Muscle of arm (tissue), 12 donors: ENCODE measurements around the gene TYW1B. TPM values are rescaled to one million over a fixed set of nuclear protein-coding genes. Genes with fewer than 3 reads are reported as not detected.
"Not testable (repeated sequence)": the region's sequence is repeated elsewhere in the genome, so short reads cannot be mapped to it uniquely, and the experiment has no call there.

Source experiments
- DNase-seq: peaks from one replicate; pipeline ENCODE4 v3.0.0-alpha.2; 2013
- polyA plus RNA-seq, 12 donors: library from polyadenylated mRNA; unstranded; fragments of 120-200 nt; gene quantifications; one replicate each; pipeline ENCODE4 v1.2.1, GENCODE V29; 2013; ENCODE audit not compliant: insufficient read length in 12 of 12

Gene TYW1B
- polyA plus RNA-seq, 12 donors: 2.5 to 9.6 (median 5.6) TPM; not detected in 1

DNA sequence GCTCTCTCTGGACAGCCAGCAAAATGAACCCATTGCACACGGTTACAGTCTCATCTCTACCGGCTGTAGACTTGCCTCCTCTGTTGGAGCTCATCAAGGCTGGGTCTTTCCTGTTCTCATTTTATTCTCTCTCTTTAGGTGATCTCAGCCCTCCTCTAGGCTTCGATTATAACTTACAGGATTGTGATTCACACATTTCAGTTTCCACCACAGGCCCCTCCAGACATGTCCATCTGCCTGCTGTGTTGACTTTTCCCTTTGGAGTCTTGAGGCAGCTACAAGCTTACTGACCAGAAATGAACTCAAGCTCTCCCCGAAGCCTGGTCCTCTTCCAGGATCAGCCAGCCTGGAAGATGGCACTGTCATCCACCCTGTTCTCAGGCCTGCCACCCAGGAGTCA, 268.5 kb downstream of the TYW1B start:
- DNase-seq: not testable (repeated sequence)

DNA sequence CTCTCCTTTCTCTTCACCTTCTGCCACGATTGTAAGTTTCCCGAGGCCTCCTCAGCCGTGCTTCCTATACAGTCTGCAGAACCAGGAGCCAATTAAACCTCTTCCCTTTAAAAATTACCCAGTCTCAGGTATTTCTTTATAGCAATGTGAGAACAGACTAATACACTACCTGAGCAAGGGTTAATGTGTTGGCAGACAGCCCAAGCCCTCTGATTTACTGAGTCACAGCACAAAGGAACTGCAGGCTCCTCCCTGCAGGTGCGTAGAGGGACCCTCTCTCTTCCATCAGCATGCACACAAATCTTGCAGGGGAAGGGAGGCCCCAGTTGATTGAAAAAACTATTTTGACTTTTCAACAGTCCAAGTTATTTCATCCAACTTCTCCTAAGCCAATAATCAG, 271.3 kb downstream of the TYW1B start:
- not testable (repeated sequence) for DNase-seq

DNA sequence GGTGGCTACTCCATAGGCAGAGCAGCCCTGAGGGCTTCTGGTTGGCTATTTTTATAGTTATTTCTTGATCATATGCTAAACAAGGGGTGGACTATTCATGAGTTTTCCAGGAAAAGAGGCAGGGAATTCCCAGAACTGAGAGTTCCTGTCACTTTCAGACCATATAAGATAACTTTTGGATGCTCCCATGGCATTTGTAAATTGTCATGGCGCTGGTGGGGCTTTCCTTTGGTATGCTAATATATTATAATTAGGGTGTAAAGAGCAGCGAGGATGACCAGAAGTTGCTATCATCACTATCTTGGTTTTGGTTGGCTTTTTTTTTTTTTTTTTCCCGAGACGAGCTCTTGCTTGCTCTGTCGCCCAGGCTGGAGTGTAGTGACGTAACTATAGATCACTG, 272.8 kb downstream of the TYW1B start:
- DNase-seq: not testable (repeated sequence)

DNA sequence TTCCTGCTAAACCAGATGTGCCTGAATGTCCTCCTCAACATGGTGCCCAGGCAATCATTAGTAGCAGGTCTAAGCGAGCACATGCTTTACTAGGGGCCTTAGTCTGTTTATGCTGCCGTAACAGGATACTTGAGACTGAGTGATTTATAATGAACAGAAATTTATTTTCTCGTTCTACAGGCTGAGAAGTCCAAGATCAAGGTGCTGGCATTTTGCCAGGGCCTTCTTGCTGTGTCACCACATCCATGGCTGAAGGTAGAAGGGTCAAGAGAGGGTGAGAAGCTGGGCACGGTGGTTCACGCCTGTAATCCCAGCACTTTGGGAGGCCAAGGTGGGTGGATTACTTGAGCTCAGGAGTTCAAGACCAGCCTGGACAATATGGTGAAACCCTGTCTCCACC, 273.6 kb downstream of the TYW1B start:
- not testable (repeated sequence) for DNase-seq

DNA sequence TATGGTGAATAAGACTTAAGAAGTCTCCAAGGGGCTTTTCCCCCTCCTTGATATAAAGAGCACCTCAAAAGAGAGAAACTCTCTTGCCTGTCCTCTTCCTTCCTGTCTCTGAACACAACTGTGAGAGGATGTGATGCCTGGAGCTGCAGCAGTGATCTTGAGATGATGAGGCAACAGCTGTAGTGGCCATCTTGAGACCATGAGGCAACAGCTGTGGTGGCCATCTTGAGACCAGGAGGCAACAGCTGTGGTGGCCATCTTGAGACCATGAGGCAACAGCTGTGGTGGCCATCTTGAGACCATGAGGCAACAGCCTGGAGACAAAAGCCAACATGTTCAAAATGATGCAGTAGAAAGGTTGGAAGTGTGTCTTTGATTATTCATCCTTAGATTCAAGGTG, 277.5 kb downstream of the TYW1B start:
- DNase-seq: not testable (repeated sequence)

DNA sequence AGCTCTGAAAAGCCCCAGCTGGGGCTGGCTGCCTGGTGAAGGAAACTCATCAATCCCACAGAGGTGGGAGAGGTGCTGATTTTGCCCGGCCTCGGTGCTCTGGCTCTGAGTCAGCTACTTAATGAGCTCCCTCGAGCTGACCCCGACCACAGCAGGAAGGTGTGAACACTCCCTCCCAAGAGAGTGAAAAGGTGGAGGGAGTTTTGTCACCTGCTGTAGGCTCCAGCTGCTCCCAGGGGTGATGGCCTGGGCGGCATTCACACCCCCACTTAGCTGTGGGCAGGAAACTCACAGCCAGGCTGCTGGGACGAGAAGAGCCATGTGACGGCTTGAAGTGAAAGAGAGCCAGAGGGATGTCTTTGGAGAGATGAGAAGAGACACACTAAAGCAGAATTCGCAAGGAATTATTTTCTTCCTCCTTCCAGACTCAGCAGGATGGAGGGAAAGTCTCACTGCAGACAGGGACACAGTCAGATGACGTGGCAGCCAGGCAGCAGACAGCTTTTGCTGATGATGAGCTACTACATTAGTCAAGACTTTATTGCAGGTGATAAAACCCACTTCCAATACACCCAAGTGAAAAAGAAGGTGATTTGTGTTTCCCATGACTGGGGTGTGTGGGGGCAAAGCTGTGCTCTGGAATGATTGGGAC, 281.3 kb downstream of the TYW1B start:
- DNase-seq: not testable (repeated sequence)

DNA sequence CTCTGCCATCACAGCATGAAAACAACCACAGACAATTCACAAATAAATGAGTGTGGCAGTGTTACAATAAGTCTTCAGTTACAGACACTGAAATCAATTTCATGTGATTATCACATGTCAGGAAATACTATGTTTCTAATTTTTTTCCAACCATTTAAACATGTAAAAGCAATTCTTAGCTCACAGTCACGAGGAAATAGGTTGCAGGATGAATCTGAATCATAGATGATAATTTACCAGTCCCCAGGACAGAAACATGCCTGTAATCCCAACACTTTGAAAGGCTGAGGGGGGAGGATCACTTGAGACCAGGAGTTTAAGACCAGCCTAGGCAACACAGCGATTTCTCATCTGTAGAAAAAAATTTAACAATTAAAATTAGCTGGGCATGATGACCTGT, 283.5 kb downstream of the TYW1B start:
- DNase-seq: not testable (repeated sequence)

DNA sequence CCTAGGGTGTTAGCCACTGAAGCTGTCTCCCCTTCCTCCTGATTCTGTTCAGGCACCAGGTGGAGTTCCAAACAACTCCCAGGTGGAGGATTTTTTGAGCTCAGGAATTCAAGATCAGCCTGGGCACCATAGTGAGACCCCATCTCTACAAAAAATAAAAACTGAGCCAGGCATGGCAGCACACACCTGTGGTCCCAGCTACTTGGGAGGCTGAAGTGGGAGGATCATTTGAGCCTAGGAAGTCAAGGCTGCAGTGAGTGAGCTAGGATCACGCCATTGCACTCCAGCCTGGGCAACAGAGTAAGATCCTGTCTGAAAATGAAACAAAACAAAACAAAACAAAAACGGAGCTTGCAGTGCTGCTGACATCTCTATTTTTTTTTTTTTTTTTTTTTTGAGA, 287.1 kb downstream of the TYW1B start:
- no peak for DNase-seq

DNA sequence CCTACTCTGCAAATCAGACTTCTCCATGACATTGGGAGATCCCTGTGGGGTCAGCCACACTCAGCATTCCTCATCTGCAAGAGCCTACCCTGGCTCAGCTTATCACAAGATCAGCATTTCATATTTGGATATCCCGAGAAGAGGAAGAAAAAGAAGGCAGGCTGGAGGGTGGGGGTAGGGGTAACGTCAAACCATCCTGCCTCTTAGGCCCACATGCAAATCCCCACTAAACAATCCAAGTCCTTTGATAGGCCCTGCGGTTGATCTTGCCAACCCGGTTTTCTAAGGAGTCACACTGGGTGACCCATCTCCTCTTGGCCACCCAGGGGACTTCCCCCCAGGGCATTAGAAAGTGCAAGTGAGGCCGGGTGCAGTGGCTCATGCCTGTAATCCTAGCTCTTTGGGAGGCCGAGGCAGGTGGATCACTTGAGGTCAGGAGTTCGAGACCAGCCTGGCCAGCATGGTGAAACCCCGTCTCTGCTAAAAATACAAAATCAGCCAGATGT, 287.8 kb downstream of the TYW1B start:
- DNase-seq: no peak

DNA sequence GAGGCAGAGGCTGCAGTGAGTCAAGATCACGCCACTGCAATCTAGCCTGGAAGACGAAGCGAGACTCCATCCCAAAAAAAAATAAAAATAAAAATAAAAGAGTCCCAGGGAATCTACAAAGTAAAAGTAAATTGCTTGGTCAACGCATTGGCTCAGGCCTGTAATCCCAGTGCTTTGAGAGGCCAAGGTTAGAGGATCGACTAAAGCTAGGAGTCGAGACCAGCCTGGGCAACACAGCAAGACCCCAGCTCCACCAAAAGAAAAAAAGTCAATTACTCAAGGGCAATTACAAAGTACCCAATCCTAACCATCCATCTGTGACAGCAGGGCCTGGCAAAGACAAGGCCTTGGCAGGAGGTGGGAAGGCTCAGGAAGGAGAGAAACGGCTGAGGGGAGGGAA, 288.3 kb downstream of the TYW1B start:
- DNase-seq: no peak

DNA sequence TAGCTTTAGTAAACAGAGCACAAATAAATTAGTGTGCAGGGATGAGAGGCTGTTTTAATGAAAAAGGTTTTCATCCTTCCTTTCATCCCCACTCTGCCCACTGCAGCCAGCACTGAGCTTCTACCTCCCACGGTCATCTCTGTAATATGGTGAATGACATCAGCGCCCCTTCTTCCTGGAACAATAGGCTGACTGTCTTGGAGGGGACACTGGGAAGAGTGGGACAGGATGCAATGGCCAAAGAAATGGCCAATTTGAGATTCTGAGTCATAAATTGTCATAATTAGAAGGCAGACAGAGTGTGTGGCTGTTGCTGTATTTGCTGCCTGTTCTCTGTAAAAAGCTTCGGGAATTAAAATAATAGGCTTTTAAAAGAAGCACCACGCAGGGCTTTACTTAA, 289.1 kb downstream of the TYW1B start:
- no peak for DNase-seq

DNA sequence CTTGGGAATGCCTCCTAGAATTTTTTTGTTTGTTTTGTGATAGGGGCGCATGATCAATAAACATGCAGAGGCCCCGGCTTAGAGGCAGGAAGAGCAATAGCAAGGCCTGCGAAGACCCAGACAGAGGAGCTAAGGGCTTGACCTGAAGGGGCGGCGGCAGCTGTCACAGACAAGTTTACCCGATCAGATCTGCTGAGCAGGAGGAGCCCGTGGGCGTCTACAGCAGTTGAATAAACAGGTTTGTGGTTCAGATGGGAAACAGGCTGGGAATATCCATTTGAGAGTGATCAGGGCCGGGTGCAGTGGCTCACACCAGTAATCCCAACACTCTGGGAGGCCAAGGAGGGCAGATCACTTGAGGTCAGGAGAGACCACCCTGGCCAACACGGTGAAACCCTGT, 289.9 kb downstream of the TYW1B start:
- DNase-seq: no peak

DNA sequence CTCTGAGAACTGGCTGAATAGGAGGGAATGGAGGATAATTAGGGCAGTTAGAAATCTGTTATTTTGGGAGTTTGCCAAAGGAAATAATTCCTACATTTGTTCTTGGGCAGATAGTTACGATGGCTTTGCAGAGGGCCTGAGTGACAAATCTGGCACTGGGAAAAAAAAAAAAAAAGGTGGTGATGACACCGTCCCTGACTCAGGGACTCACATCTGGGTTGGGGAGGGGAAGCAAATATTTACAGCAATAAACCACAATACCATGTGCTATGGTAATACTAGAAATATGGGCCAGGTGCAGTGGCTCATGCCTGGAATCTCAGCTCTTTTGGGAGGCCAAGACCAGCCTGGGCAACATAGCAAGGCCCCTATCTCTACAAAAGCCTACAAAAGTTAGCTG, 292.0 kb downstream of the TYW1B start:
- not testable (repeated sequence) for DNase-seq

DNA sequence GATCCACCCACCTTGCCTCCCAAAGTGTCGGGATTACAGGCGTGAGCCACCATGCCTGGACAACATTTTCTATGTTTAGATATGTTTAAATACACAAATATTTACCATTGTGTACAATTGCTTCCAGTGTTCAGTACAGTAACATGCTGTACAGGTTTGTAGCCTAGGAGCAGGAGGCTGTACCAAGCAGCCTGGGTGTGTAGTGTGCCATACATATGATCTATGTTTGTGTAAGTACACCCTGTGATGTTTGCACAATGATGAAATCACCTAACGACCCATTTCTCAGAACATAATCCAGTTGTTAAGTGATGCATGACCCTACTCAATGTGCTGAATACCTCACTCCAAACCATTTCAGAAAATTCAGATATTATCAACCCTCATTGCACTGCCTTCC, 297.0 kb downstream of the TYW1B start:
- not testable (repeated sequence) for DNase-seq

Other genes starting within 250 kb of the TYW1B start
- 10 to 100 TPM in 11 of 12 donors, not detected in 1; 23.0 to 49.9 (median 29.5) TPM for gene POM121, start 96.9 kb upstream of the TYW1B start, polyA plus RNA-seq
- gene TRIM74, start 141.3 kb upstream of the TYW1B start, polyA plus RNA-seq: 1 to 10 TPM in 1 of 12 donors, under 1 TPM in 6, not detected in 5; 0.35 to 1.7 (median 0.82) TPM
- gene SPDYE8, start 201.6 kb upstream of the TYW1B start, polyA plus RNA-seq: under 1 TPM in 10 of 12 donors, not detected in 2; 0.14 to 0.52 (median 0.24) TPM
- gene SPDYE11, start 229.7 kb upstream of the TYW1B start, polyA plus RNA-seq: 1 to 10 TPM in 1 of 12 donors, under 1 TPM in 9, not detected in 2; 0.14 to 1.4 (median 0.32) TPM